Stimulated activated CD8-positive, alpha-beta memory T cell treated with anti-CD3 and anti-CD28 coated beads, Interleukin-12 subunit alpha, Interleukin-12 subunit beta, amount 100 ng/mL, for 4 hours (primary cell): ENCODE results near the gene HLA-DMA.
"Not testable (repeated sequence)": the region's sequence is repeated elsewhere in the genome, so short reads cannot be mapped to it uniquely, and the experiment has no call there.

ENCODE experiments used
- DNase-seq: peaks from one replicate; pipeline ENCODE4 v3.0.0-alpha.2; 2020; ENCODE audit warnings: low read depth

Gene HLA-DMA

DNA sequence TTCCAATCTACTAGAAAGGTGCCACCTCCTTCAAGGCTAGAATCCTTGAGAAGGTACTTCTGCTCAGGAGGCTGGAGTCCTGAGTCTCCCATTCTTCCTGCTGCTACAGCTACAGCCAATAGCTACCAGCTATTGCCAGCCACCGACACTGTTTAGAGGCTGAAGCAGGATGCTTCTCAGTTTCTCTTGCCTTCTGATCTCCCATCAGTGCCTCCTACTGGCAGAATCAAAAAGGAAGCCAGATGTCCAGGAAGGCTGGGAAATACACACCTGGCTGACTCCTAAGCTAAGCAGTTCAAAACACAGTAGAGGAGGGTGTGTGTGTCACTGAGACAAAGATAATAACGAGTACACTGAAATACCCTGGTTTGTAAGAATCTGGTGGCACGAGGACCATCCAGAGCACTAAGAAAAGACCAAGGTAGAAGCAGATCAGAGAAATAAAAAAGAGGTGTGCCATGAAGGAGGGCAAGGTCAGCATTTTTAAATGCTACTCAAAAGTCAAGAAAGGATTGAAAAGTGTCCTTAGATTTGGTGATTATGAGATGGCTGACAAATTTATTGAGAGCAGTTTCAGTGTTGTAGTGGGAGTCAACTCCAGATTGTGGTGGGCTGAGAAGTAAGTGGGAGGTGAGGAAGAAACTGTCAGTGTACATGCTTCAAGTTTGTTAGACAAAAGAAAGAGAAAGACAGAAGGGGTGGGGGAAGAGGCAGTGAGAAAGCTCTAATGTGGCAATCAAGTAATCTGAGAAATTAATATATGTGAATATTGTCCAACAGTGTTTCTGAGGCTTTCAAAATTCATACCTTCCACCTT lies 2.3 kb upstream of the HLA-DMA start:
- DNase-seq, result no peak

- no peak for DNase-seq
Observed at GRCh38 chr6:32954267-32954666, 1.4 kb upstream of the HLA-DMA start.

GRCh38 chr6:32953775-32954174 lies 878 bp upstream of the HLA-DMA start:
- no peak for DNase-seq

DNA sequence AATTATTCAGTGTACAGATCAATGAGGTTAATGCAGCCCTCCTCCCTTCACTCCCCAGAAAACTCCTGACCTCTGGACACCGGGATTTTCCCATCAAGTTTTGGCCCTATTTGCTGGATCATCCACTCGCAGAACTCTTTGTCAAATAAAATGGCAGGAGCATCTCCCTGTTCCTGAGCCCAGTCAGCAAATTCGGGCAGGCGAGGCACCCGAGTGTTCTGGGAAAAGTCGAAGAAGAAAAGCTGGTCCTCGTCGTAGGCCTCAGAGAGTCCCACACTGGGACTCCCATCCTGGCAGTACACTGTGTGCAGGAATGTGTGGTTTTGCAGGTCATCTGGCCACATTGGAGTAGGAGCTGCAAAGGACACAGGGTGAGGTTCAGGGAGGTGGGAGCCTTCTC lies 2.4 kb downstream of the HLA-DMA start:
- no peak for DNase-seq

- no peak for DNase-seq
Observed at GRCh38 chr6:32950010-32950409, 2.9 kb downstream of the HLA-DMA start.

- DNase-seq, result no peak
Observed at GRCh38 chr6:32949113-32949512, 3.8 kb downstream of the HLA-DMA start.

DNA sequence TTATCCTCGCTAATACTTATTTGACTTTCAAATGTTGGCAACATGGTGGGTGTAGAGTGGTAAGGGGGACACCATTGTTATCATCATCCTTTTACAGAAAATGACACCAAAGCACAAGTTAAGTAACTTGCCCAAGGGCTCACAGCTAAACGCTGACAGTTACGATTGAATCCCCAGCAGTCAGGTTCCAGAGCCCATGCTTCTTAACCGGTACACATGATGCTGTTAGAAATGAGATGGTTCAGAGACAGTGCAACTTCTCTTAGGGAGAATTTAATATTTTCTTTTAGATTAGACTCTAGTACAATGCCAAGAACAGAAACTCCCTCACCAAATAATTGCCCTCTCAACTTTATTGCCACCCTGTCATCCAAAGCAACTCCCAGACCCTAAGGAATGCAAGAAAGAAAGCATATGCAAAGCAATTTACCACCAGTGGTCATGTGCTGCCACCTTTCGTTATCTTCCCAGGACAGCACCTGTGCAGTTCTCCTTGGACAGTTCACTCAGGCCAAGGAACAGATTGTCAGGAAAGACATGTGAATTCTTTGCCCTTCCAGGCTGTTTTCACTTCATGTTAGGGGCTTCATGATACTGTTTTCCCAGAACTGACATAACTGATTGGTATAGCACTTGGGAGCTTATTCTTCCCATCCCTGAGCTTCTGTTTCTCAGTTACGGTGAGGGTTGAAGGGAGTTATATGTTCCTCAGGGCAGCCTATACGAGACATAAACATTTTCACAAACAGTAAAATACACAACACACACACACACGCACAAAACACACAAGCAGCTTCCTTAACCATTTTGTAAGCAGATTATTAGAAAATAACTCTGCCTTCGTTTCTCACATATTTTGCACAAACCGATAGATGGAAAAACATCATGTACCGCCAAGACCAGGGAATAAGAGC lies 5.1 kb downstream of the HLA-DMA start:
- no peak for DNase-seq

GRCh38 chr6:32946893-32947292 lies 6.0 kb downstream of the HLA-DMA start:
- no peak for DNase-seq

DNA sequence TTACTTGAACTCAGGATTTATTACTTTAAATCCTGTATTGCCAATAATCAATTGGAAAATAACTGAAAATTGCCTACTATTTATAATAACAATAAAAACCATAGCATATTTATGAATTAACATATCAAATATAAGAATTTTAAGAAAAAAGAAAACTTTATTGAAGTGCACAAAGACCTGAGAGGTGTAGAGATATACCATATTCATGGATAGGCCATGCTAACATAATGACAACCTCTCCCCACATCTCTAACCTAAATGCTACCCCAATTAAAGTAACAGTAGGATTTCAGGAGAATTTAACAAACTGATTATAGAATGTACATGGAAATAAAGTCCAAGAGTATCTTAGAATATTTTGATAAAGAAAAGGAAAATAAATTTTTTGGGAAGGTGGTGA lies 6.9 kb downstream of the HLA-DMA start:
- no peak for DNase-seq

DNA sequence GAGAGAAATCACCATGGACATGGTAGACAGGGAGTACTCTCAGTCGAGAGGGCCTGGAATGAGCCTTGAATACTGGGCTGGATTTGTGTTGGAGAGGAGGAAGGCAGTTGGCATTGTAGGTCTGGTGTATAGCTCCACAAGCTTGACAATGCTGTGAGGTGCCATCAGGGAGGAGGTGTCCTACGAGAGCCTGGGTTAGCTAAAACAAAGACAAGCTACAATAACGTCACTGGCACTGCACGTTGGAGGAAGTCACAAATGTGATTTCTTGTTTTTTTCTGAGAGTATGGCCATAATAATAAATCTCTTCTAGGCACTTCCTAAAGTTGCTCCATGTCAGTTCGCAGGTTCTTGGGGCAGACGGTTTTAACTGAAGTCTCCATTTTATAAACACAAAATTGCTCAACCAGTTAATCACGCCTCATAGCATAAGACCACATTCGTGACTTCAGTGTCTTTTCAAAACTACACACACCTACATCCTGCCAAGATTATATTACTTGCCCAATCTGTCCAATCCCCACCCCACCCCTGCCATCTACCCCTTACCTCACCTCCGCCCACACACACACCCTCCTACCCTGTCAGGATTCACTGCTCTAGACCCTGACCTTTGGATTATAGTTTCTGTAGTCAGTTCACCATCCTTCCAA lies 7.7 kb downstream of the HLA-DMA start:
- DNase-seq, result peak; percentile 31

DNA sequence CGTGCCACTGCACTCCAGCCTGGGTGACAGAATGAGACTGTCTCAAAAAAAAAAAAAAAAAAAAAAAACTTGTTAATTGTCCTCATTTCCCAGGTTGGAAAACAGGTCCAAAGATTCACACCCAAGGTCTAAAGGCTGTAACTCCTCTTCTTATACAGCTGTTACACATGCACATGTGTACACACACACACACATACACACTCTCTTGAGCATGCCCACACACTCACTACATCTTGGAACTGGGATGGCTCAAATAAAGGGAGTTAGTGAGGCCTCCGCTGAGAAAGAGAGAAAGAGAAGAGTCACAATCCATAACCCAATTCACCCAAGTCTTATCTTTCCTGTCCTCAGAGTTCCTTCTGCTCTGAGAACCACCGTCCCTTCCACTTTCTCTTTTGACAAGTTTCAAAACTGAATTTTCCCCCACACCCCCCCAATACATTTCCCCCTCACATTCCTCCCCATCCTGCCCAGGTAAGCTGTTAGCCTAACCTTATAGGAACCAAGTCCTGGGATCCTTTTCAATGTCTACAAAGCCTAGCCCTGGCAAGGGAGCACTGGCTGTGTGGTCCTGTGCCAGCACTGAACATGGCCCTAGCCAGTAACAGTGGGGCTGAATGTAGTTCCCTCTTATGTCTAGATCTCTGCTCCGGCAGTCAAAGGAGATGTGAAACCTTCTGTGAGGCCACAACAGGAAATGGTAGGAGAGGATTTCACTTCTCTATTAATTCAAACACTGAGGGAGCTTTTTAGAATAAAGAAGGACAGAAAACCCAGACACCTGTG lies 8.8 kb downstream of the HLA-DMA start:
- no peak for DNase-seq

- DNase-seq, result not testable (repeated sequence)
Observed at GRCh38 chr6:32942555-32943123, 10.3 kb downstream of the HLA-DMA start.

DNA sequence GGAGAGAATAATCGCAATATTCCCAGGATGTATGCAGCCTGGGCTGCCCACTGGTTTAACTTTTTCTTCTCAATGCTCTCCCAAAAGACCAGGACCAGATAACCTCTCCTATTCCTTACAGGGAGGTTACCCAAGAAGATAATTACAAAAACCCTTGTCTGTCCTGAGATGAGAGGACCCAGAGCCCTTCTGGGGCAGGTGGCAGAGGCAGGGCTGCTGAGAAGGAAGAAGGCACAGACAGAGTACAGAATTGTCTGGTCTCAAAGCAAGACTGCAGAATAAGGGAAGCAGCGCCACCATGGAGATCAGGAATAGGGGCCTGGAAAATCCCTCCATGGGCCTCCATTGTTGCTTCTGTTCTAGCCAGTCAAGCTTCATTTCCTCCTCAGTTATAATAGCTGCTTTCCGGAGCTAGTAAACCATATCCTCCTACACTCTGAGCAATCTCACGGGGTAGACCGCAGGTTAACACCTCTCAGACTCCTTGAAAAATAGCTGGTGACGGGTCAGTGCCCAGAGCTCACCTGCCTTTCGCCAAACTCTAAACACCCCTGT lies 11.6 kb downstream of the HLA-DMA start:
- DNase-seq, result peak; percentile 21

- no peak for DNase-seq
Observed at GRCh38 chr6:32940656-32941213, 12.2 kb downstream of the HLA-DMA start, which contains the start of gene HLA-DMB. Gene HLA-DMB, minus strand, starts transcription at chr6:32941028. Its CDS starts 221 bp downstream, at chr6:32940807.

GRCh38 chr6:32938494-32938893 lies 14.4 kb downstream of the HLA-DMA start:
- DNase-seq, result no peak

GRCh38 chr6:32937230-32937633 lies 15.7 kb downstream of the HLA-DMA start:
- no peak for DNase-seq

GRCh38 chr6:32936239-32937152 lies 16.4 kb downstream of the HLA-DMA start:
- no peak for DNase-seq

DNA sequence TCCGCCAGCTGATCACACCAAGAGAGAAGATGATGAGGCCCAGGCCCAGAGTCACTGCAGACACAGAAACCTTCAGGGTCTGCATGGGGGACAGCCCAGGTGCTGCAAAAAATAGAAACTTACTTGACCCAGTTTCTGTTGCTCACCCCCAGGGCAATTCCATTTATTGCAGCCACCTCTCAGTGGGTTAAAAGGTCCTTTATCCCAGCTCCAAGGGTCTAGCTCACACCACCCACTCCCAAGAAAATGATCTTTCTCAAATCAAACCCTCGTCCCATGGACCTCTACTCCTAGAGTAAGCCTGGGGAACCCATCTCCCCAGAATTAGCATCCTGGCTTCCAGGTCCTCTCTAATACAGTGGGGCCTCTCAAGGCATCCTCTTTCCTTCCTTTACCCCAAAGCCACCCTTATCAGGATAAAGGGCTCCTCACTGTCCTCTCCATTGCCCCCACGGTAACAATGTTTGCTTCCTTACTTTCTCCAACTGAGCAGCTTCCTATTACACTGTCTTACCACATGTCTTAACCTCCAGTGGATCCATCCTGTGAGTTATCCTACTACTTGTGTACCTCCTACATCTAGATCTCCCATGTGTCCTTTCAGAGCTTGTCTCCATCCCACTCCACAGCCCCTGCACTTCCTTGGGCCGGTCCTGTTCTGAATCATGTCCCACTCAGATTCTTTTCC lies 17.2 kb downstream of the HLA-DMA start:
- no peak for DNase-seq

GRCh38 chr6:32933661-32934085 lies 19.2 kb downstream of the HLA-DMA start:
- DNase-seq, result peak; percentile 51
